K562 (cell line): ENCODE measurements around the gene RRP7A. TPM values are rescaled to one million over a fixed set of nuclear protein-coding genes. Genes with fewer than 3 reads are reported as not detected.

Experiments
- ATAC-seq: fragments of 200-7000 bp; cut with Tn5 transposase; 3 replicates; pipeline ENCODE4 v1.9.1; 2020; ENCODE audit warnings: moderate library complexity
- BruUV-seq: library from RNA; stranded (reverse); fragments of 400-500 nt; replicated peaks from 2 replicates; lab custom pipeline; 2021; lab: Mats Ljungman, UMichigan
- CTCF ChIA-PET: fragments of 300-600 bp; formaldehyde crosslinking; extraction: SDS; loops from one replicate; lab custom pipeline; 2021; ENCODE audit warnings: low intra/inter-chr PET ratio; lab: Yijun Ruan, JAX
- POLR2A ChIA-PET: fragments of 300-600, 350-650 bp; sonication (Branson Sonifier 250); formaldehyde crosslinking; extraction: SDS; loops from one replicate; lab custom pipeline; 2021; ENCODE audit warnings: antibody characterized with exemption, inconsistent platforms; lab: Yijun Ruan, JAX
- DNase-seq, 4 experiments: peaks; one replicate each; pipeline versions ENCODE4 v3.0.0 to v3.0.0-alpha.2; 2011 to 2018; ENCODE audit warnings: low spot score in 3 of 4, mixed read lengths in 3 of 4; ENCODE audit errors: extremely low read depth in 1 of 4
- FAIRE-seq: peaks from 2 replicates; lab custom pipeline; 2011; peaks lifted over from hg19 to GRCh38; lab: Jason Lieb, UNC
- H2AFZ ChIP-seq: 2 replicates; pipeline ENCODE4 v1.6.0; 2011; ENCODE audit warnings: low read depth, low read length, control low read depth, inconsistent platforms
- H3K27ac ChIP-seq: fragments of 200-600 bp; 3 replicates; pipeline ENCODE4 v1.8.0; 2011; ENCODE audit warnings: low read depth, mild to moderate bottlenecking, control low read depth, inconsistent platforms, low read length, moderate library complexity, mixed read lengths; ENCODE audit errors: extremely low read depth
- H3K27me3 ChIP-seq, 2 experiments: fragments of 300-600 bp in 1 of 2; 2 replicates in 1 of 2; 3 replicates in 1 of 2; pipeline versions ENCODE4 v1.6.0 to v1.8.0; 2011; ENCODE audit warnings: inconsistent platforms in 2 of 2, low read length in 2 of 2, mild to moderate bottlenecking in 1 of 2, mixed read lengths in 1 of 2, moderate library complexity in 1 of 2; ENCODE audit not compliant: control insufficient read depth in 2 of 2, insufficient read depth in 2 of 2
- H3K36me3 ChIP-seq: fragments of 300-600 bp; 3 replicates; pipeline ENCODE4 v1.8.0; 2011; ENCODE audit warnings: mild to moderate bottlenecking, low read length, inconsistent platforms; ENCODE audit not compliant: control insufficient read depth, insufficient read depth
- H3K4me1 ChIP-seq, 2 experiments: fragments of 200-600 bp in 1 of 2; replicated peaks in 1 of 2; 2 replicates in 1 of 2; 3 replicates in 1 of 2; pipeline versions ENCODE4 v1.5.1 to v1.8.0; 2011; ENCODE audit warnings: inconsistent platforms in 2 of 2, low read length in 2 of 2, mild to moderate bottlenecking in 1 of 2, mixed read lengths in 1 of 2, moderate library complexity in 1 of 2; ENCODE audit not compliant: control insufficient read depth in 2 of 2, insufficient read depth in 2 of 2
- H3K4me2 ChIP-seq: 2 replicates; pipeline ENCODE4 v1.6.1; 2011; ENCODE audit warnings: low read length, control low read depth, inconsistent platforms, mixed read lengths; ENCODE audit not compliant: insufficient read depth
- H3K4me3 ChIP-seq: fragments of 200-600 bp; sonication (generic), shearing (Covaris generic); 2 replicates; pipeline ENCODE4 v1.5.1; 2016; ENCODE audit warnings: control low read depth, inconsistent platforms
- H3K79me2 ChIP-seq: fragments of 200-600 bp; 3 replicates; pipeline ENCODE4 v1.8.0; 2011; ENCODE audit warnings: low read length, inconsistent platforms; ENCODE audit not compliant: control insufficient read depth, insufficient read depth
- H3K9ac ChIP-seq, 2 experiments: 2 replicates each; pipeline versions ENCODE4 v1.6.0 to v1.6.1; 2011; ENCODE audit warnings: low read depth in 2 of 2, low read length in 2 of 2, control low read depth in 1 of 2, inconsistent platforms in 1 of 2, mild to moderate bottlenecking in 1 of 2, mixed read lengths in 1 of 2; ENCODE audit not compliant: insufficient read depth in 1 of 2
- H3K9me1 ChIP-seq: one replicate; pipeline ENCODE4 v1.6.0; 2011; ENCODE audit warnings: inconsistent platforms, mild to moderate bottlenecking, low read length, moderate library complexity; ENCODE audit not compliant: control insufficient read depth, insufficient read depth
- H3K9me3 ChIP-seq: replicated peaks from 2 replicates; pipeline ENCODE4 v1.5.1; 2011; ENCODE audit warnings: low read depth, low read length, inconsistent platforms; ENCODE audit not compliant: control insufficient read depth, insufficient read depth
- H4K20me1 ChIP-seq: replicated peaks from 2 replicates; pipeline ENCODE4 v1.6.1; 2011; ENCODE audit warnings: low read length, inconsistent platforms, mixed read lengths; ENCODE audit not compliant: control insufficient read depth, insufficient read depth
- BDP1 ChIP-seq: IDR thresholded peaks from 3 replicates; pipeline ENCODE4 v1.6.1; 2011; ENCODE audit not compliant: insufficient read length, insufficient read depth
- HDAC1 ChIP-seq, 2 experiments: fragments of 450-650 bp; IDR thresholded peaks; 2 replicates each; pipeline ENCODE4 v1.6.1; 2016 to 2017; ENCODE audit warnings: inconsistent platforms in 1 of 2, mild to moderate bottlenecking in 1 of 2, moderate library complexity in 1 of 2
- HMG20A ChIP-seq: fragments of 450-650 bp; formaldehyde crosslinking; conservative IDR thresholded peaks from 2 replicates; pipeline ENCODE4 v1.4.0; 2020; ENCODE audit warnings: mild to moderate bottlenecking, mixed read lengths
- MECOM ChIP-seq: fragments of 250-450 bp; sonication (Bioruptor Pico); IDR thresholded peaks from 2 replicates; pipeline ENCODE4 v1.8.0; 2022; ENCODE audit warnings: inconsistent platforms
- PHB2 ChIP-seq: fragments of 450-650 bp; IDR thresholded peaks from 2 replicates; pipeline ENCODE4 v1.6.1; 2017; ENCODE audit warnings: low read depth
- SIX5 ChIP-seq, 2 experiments: IDR thresholded peaks; 2 replicates each; pipeline ENCODE4 v1.6.1; 2011; ENCODE audit warnings: low read length in 2 of 2, borderline replicate concordance in 1 of 2, low read depth in 1 of 2, mild to moderate bottlenecking in 1 of 2, moderate library complexity in 1 of 2; ENCODE audit not compliant: insufficient read depth in 1 of 2
- ZNF384 ChIP-seq: IDR thresholded peaks from 2 replicates; pipeline ENCODE4 v1.6.1; 2012; ENCODE audit warnings: low read depth, low read length, improper control_type of control experiment
- WGBS: fragments of 100-300 bp; shearing (Covaris generic); methylation state at CpG from one replicate; pipeline ENCODE4 v1.1.6; 2016; ENCODE audit warnings: low coverage, mixed read lengths; ENCODE audit not compliant: insufficient coverage; ENCODE audit errors: missing lambda C conversion rate; 5-methylcytosine and 5-hydroxymethylcytosine counted together
- in situ Hi-C: fragments of 300-500 bp; cut with MboI; formaldehyde crosslinking; loops from 4 replicates; pipeline ENCODE4 v1.15.0; 2018; ENCODE audit warnings: inconsistent platforms, mixed read lengths
- intact Hi-C: fragments of 100-400 bp; cut with micrococcal nuclease; formaldehyde crosslinking; loops from 2 replicates; pipeline ENCODE4 v1.14.2; 2022
- polyA plus RNA-seq, 8 experiments: library from polyadenylated mRNA; depleted of rRNA in 4 of 8; stranded (reverse) in 5 of 8; unstranded in 3 of 8; fragments of >200 nt; fragmentation: Nextera tagmentation in 2 of 8; fragmentation: Illumina TruSeq in 1 of 8; extraction: Ambion mirVana in 2 of 8; extraction: Trizol in 1 of 8; gene quantifications; 2 replicates each; pipeline versions ENCODE4 v1.2.1 to v1.2.3, GENCODE V29; 2011 to 2014; ENCODE audit warnings: inconsistent platforms in 1 of 8, missing spikeins in 1 of 8
- total RNA-seq, 7 experiments: library from RNA; depleted of rRNA in 6 of 7; stranded (reverse); fragments of >200 nt in 6 of 7; fragmentation: Illumina TruSeq in 2 of 7; extraction: Trizol in 2 of 7; gene quantifications; 2 replicates each; pipeline versions ENCODE4 v1.2.1 to v1.2.3, GENCODE V29; 2011 to 2021; ENCODE audit warnings: low replicate concordance in 1 of 7
- TF ChIP-seq, protein P1 (sequence below): fragments of 450-650 bp; formaldehyde crosslinking; IDR thresholded peaks from 2 replicates; pipeline ENCODE4 v1.4.0; 2020; ENCODE audit warnings: mild to moderate bottlenecking, mixed read lengths
- TF ChIP-seq, protein P2 (sequence below): fragments of 250-450 bp; sonication (Bioruptor Pico); IDR thresholded peaks from 2 replicates; pipeline ENCODE4 v1.5.1; 2021; ENCODE audit warnings: mild to moderate bottlenecking
- TF ChIP-seq, protein P3 (sequence below): fragments of 450-650 bp; IDR thresholded peaks from 2 replicates; pipeline ENCODE4 v1.6.1; 2016

The RRP7A gene
- total and polyA plus RNA-seq, 9 of the 15 experiments (the other 6 are each of a cell fraction or from before 2014, with no cell fraction given), result 3.4 to 74.1 (median 40.3) TPM

DNA sequence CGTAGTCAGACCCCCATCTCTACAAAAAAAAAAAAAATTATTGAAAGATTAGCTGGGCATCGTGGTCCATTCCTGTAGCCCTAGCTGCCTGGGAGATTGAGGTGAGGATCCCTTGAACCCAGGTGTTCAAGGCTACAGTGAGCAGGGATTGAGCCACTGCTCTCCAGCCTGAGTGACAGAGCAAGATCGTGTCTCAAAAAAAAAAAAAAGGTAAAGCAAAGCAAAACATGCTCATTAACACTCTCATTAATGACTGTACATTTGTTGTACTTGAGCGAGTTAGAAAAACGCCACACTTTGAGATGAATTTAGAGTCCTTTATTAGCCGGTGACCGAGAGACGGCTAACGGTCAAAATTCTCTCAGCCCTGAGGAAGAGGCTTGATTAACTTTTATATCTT, 28.0 kb upstream of the RRP7A start:
- intact Hi-C loops (no loop called here), in situ Hi-C loops (no loop called here)
- BruUV-seq, result no TSS peak
- no peak overlapping the region for H3K4me3 ChIP-seq
- CTCF ChIA-PET, result interaction anchor here (0.6 kb wide), 1 partner anchor 25 kb away, joined by 4 read pairs; no protein-coding TSS in a partner anchor
- no peak overlapping the region for H2AFZ ChIP-seq
- no peak for FAIRE-seq
- peaks cover 9 to 16% of the 10 kb centered on the region in 2 experiments; a peak in 4 of 5 replicates for H3K4me1 ChIP-seq
- WGBS, result 32% methylated on average over 8 of the region's 9 CpGs
- no peaks in the 10 kb centered on the region for H3K27me3 ChIP-seq
- no peaks in the 10 kb centered on the region for H3K9me3 ChIP-seq
- no peaks in the 10 kb centered on the region for H3K9me1 ChIP-seq
- no peak for DNase-seq
- TF ChIP-seq, protein P1, sequence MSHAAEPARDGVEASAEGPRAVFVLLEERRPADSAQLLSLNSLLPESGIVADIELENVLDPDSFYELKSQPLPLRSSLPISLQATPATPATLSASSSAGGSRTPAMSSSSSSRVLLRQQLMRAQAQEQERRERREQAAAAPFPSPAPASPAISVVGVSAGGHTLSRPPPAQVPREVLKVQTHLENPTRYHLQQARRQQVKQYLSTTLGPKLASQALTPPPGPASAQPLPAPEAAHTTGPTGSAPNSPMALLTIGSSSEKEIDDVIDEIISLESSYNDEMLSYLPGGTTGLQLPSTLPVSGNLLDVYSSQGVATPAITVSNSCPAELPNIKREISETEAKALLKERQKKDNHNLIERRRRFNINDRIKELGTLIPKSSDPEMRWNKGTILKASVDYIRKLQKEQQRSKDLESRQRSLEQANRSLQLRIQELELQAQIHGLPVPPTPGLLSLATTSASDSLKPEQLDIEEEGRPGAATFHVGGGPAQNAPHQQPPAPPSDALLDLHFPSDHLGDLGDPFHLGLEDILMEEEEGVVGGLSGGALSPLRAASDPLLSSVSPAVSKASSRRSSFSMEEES, result no peak
- no peak for TF ChIP-seq SIX5 (IDR thresholded peaks at IDR 0.05; ENCODE audit: borderline replicate concordance in 1 of 2, insufficient read depth in 1 of 2, low read depth in 1 of 2, low read length in 2 of 2)
- TF ChIP-seq HDAC1 (IDR thresholded peaks at IDR 0.05), result no peak
- TF ChIP-seq PHB2, result no peak
- peak; percentile 56 for TF ChIP-seq ZNF384
- no peak for TF ChIP-seq HMG20A (CRISPR knock-in tag)
- TF ChIP-seq, protein P2, sequence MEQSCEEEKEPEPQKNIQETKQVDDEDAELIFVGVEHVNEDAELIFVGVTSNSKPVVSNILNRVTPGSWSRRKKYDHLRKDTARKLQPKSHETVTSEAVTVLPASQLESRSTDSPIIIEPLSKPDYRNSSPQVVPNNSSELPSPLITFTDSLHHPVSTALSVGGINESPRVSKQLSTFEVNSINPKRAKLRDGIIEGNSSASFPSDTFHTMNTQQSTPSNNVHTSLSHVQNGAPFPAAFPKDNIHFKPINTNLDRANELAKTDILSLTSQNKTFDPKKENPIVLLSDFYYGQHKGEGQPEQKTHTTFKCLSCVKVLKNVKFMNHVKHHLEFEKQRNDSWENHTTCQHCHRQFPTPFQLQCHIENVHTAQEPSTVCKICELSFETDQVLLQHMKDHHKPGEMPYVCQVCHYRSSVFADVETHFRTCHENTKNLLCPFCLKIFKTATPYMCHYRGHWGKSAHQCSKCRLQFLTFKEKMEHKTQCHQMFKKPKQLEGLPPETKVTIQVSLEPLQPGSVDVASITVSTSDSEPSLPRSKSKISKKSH (CRISPR knock-in tag), result no peak
- no peak for TF ChIP-seq MECOM
- TF ChIP-seq, protein P3, sequence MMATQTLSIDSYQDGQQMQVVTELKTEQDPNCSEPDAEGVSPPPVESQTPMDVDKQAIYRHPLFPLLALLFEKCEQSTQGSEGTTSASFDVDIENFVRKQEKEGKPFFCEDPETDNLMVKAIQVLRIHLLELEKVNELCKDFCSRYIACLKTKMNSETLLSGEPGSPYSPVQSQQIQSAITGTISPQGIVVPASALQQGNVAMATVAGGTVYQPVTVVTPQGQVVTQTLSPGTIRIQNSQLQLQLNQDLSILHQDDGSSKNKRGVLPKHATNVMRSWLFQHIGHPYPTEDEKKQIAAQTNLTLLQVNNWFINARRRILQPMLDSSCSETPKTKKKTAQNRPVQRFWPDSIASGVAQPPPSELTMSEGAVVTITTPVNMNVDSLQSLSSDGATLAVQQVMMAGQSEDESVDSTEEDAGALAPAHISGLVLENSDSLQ, result peak; percentile 61
- TF ChIP-seq BDP1, result no peak
- H3K9ac ChIP-seq, result no peak overlapping the region
- no peaks in the 10 kb centered on the region for H3K36me3 ChIP-seq
- H3K79me2 ChIP-seq, result no peaks in the 10 kb centered on the region
- no peak overlapping the region for H3K27ac ChIP-seq
- no peak overlapping the region for H3K4me2 ChIP-seq
- H4K20me1 ChIP-seq, result no peaks in the 10 kb centered on the region
- ATAC-seq, result no peak
- POLR2A ChIA-PET, result no interaction called here
